RWPE2 (cell line): Measurements from ENCODE around the gene GIMAP8.

Source experiments
- ATAC-seq: fragments of 200-7000 bp; cut with Tn5 transposase; 3 replicates; pipeline ENCODE4 v1.9.1; 2021; ENCODE audit warnings: low read depth
- DNase-seq: peaks from one replicate; pipeline ENCODE4 v3.0.0-alpha.2; 2020; ENCODE audit warnings: low spot score
- H3K27ac ChIP-seq: fragments of 450-650 bp; 2 replicates; pipeline ENCODE4 v1.5.1; 2017; ENCODE audit warnings: mild to moderate bottlenecking; ENCODE audit not compliant: poor library complexity, severe bottlenecking
- H3K27me3 ChIP-seq: fragments of 250-450 bp; sonication (Bioruptor Pico); 2 replicates; pipeline ENCODE4 v1.5.1; 2021; ENCODE audit warnings: mild to moderate bottlenecking, moderate library complexity; ENCODE audit not compliant: insufficient read depth, poor library complexity, severe bottlenecking
- H3K36me3 ChIP-seq: fragments of 250-450 bp; sonication (Bioruptor Pico); 2 replicates; pipeline ENCODE4 v1.5.1; 2020; ENCODE audit warnings: low read depth, mild to moderate bottlenecking, moderate library complexity
- H3K4me1 ChIP-seq: fragments of 250-450 bp; sonication (Bioruptor Pico); 2 replicates; pipeline ENCODE4 v1.5.1; 2021; ENCODE audit warnings: mild to moderate bottlenecking, moderate library complexity; ENCODE audit not compliant: insufficient read depth, poor library complexity, severe bottlenecking
- H3K4me3 ChIP-seq: fragments of 250-450 bp; sonication (Bioruptor Pico); 2 replicates; pipeline ENCODE4 v1.5.1; 2021; ENCODE audit warnings: mild to moderate bottlenecking, moderate library complexity; ENCODE audit not compliant: severe bottlenecking
- H3K9me3 ChIP-seq: fragments of 250-450 bp; sonication (Bioruptor Pico); 2 replicates; pipeline ENCODE4 v1.5.1; 2021; ENCODE audit warnings: mild to moderate bottlenecking, moderate library complexity; ENCODE audit not compliant: severe bottlenecking
- TF ChIP-seq, protein P1 (sequence below): fragments of 450-650 bp; IDR thresholded peaks from one replicate; pipeline ENCODE4 v1.5.1; 2017; ENCODE audit warnings: mild to moderate bottlenecking, moderate library complexity; ENCODE audit not compliant: poor library complexity, severe bottlenecking

The GIMAP8 gene

GRCh38 chr7:150405584-150406311 lies 44.7 kb upstream of the GIMAP8 start:
- ATAC-seq (peak; percentile 9; the same call in 2 of the 3 replicates), DNase-seq (no peak)
- Histone ChIP-seq H3K27ac (peak overlapping the region; percentile 28), H3K4me1 (peaks cover 5% of the 10 kb centered on the region), H3K4me3 (peak overlapping the region; percentile 81), H3K9me3 (no peaks in the 10 kb centered on the region), H3K36me3 (no peaks in the 10 kb centered on the region), H3K27me3 (no peaks in the 10 kb centered on the region)
- TF ChIP-seq, protein P1, sequence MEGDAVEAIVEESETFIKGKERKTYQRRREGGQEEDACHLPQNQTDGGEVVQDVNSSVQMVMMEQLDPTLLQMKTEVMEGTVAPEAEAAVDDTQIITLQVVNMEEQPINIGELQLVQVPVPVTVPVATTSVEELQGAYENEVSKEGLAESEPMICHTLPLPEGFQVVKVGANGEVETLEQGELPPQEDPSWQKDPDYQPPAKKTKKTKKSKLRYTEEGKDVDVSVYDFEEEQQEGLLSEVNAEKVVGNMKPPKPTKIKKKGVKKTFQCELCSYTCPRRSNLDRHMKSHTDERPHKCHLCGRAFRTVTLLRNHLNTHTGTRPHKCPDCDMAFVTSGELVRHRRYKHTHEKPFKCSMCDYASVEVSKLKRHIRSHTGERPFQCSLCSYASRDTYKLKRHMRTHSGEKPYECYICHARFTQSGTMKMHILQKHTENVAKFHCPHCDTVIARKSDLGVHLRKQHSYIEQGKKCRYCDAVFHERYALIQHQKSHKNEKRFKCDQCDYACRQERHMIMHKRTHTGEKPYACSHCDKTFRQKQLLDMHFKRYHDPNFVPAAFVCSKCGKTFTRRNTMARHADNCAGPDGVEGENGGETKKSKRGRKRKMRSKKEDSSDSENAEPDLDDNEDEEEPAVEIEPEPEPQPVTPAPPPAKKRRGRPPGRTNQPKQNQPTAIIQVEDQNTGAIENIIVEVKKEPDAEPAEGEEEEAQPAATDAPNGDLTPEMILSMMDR: no peak

DNA sequence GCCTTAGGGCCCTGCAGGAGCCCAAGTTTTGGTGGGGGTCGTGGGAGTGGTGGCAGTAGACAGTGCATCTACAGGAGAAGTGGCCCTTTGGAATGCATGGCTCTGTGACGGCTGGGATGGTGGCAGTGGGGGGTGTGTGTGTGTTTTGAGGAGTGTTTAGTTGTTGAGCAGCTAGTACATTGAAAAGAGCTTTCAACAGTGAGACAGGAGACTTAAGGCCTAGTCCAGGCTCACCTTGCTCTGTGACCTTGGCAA lies 44.2 kb upstream of the GIMAP8 start:
- TF ChIP-seq, protein P1: no peak
- DNase-seq (no peak), ATAC-seq (no peak)
- H3K27me3 ChIP-seq: no peaks in the 10 kb centered on the region
- no peaks in the 10 kb centered on the region for H3K9me3 ChIP-seq
- no peak overlapping the region for H3K27ac ChIP-seq
- H3K4me3 ChIP-seq: no peak overlapping the region
- no peaks in the 10 kb centered on the region for H3K36me3 ChIP-seq
- peaks cover 5% of the 10 kb centered on the region for H3K4me1 ChIP-seq

GRCh38 chr7:150406567-150407421 lies 43.6 kb upstream of the GIMAP8 start:
- H3K4me3 ChIP-seq: no peak overlapping the region
- H3K27ac ChIP-seq: no peak overlapping the region
- peaks cover 5% of the 10 kb centered on the region for H3K4me1 ChIP-seq
- no peaks in the 10 kb centered on the region for H3K9me3 ChIP-seq
- no peaks in the 10 kb centered on the region for H3K36me3 ChIP-seq
- TF ChIP-seq, protein P1: no peak
- no peaks in the 10 kb centered on the region for H3K27me3 ChIP-seq
- no peak for ATAC-seq
- no peak for DNase-seq

GRCh38 chr7:150407588-150408392 lies 42.6 kb upstream of the GIMAP8 start:
- Histone ChIP-seq H3K36me3 (no peaks in the 10 kb centered on the region), H3K27me3 (no peaks in the 10 kb centered on the region), H3K27ac (no peak overlapping the region), H3K4me3 (no peak overlapping the region), H3K9me3 (no peaks in the 10 kb centered on the region), H3K4me1 (peaks cover 5% of the 10 kb centered on the region)
- TF ChIP-seq, protein P1: no peak
- DNase-seq (no peak), ATAC-seq (no peak)
